HG03432 (cell line): Measurements from ENCODE around the gene ERBB4.
"Not testable (repeated sequence)": the region's sequence is repeated elsewhere in the genome, so short reads cannot be mapped to it uniquely, and the experiment has no call there.

Source experiments
- ATAC-seq: cut with Tn5 transposase; IDR thresholded peaks from one replicate; pipeline ENCODE4 v1.9.1; 2021; ENCODE audit warnings: mild to moderate bottlenecking, moderate library complexity; ENCODE audit not compliant: unreplicated experiment

Gene ERBB4

DNA sequence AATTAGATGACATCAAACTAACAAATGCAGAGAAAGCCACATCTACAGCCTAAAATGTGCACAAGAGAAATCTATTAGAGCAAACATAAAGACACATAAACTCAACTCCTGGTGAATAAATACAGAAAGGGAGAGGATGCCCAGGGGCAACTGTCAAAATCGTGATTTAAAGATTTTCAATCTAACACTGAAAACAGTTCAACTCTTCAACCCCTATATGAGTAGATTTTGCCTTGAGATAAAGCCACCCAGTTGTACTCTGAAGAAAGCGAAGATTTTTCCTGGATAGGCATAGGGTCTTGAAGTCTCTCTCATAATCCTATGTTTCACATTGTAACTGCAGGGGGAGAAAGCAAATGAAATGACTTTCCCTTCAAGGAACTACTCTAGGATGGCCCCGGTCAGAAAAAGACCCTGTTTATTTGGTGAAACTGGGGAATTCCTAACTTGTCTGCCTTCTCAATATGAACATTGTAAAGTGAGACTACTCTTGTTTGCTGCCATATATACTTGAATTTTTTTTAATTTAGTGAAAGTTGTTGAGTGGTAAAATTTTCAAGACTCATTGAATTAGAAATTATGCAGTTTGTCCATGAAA is 226.7 kb downstream of the ERBB4 start:
- ATAC-seq, result no peak

GRCh38 chr2:212299943-212300342 is 238.7 kb downstream of the ERBB4 start:
- ATAC-seq, result peak; percentile 48

DNA sequence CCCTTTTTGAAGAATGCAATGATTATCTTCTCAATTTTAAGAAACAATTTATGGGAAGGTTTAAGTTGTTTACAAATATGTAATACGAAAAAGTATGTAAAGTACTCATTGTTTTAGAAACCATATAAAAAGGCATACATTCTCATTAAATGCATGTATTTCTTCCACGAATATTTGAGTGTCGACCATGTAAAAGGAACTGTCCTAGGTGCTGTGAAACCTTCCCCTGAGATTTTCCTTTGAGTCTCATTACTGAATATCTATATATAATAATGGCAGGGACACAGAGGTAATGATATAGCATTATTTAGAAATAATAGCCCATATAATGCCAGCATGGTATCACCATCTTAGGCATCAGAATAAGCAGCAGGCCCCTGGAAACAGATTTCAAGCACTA is 239.3 kb downstream of the ERBB4 start:
- no peak for ATAC-seq

DNA sequence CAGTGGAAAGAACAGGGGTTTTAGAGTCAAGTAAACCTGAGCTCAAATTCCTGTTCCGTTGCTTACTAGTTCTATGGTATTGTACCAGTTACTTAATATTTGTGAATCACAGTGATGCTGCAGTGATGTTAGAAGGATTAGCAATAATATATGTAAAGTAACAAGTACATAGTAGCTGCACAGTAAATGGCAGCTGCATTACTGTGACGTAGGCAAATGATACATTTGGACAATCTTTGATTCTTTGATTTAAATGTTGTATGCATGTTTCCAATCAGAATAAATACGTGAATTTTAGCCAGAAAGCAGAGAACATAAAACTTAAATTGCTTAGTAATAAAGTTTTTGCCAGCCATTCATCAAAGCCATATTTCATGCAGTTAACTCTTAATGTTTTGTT is 243.0 kb downstream of the ERBB4 start:
- no peak for ATAC-seq

DNA sequence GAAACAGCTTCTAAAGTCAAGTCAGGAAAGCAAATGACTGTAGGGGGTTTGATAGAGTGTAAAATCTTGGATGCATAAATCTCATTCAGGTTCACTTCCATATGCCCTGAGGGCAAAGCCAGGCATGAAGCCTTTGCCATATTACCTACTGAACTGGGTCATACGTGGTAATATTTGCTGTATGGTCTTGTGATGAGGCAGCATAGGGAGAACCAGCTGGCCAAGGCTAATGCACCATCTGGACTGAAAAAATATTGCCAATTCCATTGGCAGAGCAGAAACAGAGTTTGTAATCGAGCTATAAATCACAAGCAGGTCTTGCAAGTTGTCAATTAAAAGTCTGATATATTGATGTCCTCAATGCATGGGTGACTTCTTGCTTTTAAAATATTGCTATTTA is 243.8 kb downstream of the ERBB4 start:
- no peak for ATAC-seq

DNA sequence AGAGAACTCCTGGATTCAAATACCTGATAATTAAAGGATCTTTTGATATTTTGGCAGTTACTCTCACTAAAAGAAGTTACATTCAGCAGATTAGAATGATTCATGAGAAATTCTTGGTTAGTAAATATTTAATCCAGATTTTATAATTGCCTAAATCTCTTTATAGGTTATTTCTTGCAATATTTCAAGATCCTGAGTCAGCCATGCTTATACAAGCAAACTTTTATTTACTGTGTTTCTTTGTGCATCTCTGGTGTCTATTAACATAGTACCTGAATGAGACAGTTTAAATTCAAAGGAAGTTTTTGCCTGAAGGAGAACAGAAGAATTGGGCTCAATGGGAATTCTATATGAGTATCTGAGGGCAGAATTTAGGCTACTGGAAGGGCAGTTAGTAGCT is 249.3 kb downstream of the ERBB4 start:
- ATAC-seq, result no peak

DNA sequence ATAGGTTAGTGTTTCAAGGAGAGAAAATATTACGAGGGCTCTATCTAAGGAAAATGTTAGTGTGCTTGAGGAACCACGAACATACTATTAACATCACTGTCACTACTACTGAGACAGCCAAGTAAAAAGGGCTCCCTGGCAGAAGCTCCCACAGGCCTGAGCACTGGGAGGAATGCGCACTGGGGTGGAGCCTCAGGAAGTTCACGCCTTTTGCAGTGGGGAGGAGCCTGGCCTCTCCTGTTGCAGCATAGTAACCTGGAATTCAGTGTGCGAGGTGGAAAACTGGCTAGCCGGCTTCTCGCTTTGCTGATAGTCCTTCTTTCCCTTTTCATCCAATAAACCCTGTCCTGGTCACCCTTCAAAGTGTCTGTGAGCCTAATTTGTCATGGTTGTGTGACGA is 250.3 kb downstream of the ERBB4 start:
- no peak for ATAC-seq

DNA sequence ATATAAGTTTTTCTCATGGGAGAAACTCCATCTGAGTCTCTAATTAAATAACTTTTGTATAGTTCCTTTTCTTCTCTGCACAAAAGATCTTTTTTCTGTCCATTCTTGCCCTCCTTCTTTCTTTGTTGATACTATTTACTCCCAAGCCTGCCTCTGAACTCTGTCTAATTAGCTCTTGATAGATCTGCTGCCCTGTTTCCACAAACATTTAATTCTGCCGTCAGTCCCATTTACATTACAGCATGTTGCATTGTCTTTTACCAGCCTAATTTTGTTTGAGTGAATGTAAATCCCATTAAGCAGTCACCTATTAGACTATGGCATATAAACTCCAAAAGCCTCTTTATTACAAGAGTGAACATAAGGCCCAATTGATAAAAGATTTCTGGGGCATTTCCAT is 254.4 kb downstream of the ERBB4 start:
- no peak for ATAC-seq

DNA sequence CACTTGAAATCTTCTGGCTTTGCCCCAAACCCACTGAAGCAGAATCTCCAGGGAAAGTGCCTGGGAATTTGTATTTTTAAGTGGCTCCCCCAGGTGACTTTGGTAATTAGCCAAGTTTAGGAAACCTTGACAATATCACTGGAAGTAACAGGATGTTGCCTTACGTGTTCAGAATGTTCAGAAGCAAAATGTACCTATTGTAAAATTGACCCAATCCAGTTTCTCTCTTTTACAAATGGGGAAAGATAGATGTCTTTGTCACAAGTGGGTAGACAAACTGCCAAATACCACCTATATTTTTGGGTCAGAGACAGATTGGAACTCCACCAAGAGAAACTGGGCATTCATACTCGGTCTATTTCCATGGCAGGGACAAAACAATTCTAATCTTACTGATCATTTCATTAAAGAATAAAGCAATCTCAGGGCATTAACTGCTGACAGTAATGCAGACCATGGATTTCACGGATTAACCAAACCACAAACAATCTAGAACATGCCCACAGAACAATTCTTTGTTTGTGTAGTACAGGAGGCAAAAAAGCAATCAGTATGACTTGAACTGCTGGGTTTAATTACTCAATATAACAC is 255.8 kb downstream of the ERBB4 start:
- no peak for ATAC-seq

DNA sequence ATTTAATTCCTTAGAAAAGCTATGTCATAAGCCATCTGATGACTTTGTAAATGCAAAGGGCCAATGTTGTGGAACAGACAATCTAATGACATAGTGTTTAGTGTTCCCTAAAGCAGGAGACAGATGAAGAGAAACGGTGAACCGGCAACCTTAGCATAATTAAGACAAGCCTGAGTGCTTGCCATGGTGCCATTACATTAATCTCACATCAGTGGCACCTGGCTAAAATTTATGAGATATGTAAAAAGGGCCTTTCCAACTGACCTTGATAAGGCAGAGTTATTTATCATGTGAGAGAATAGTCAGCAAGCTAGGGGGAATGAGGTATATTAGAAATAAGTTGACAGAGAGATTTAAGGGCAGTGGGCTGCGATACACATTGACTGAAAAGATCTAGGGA is 261.8 kb downstream of the ERBB4 start:
- ATAC-seq, result no peak

GRCh38 chr2:212274215-212274614 is 264.4 kb downstream of the ERBB4 start:
- no peak for ATAC-seq

DNA sequence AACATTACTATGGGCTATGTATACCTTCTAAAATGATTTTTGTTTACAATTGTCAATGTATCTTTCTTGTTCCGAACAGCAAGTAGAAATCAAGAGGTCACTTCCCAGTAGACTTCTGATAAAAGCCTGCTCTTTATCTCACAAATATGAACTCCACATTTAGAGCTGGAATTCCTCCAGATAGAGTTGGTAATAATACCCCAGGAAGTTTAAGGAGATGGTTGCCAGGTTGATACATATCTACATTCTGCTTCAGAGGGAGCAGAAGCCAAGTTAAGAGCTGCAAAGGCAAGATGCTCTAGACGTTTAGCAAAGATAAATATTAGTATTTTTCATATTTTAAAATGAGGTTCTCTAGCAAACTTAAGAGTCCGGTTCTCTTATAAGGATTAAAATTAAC is 267.0 kb downstream of the ERBB4 start:
- no peak for ATAC-seq

- ATAC-seq, result no peak
Observed at GRCh38 chr2:212269005-212269404, 269.6 kb downstream of the ERBB4 start.

GRCh38 chr2:212266297-212266696 is 272.3 kb downstream of the ERBB4 start:
- no peak for ATAC-seq

GRCh38 chr2:212265777-212266176 is 272.8 kb downstream of the ERBB4 start:
- ATAC-seq, result no peak

DNA sequence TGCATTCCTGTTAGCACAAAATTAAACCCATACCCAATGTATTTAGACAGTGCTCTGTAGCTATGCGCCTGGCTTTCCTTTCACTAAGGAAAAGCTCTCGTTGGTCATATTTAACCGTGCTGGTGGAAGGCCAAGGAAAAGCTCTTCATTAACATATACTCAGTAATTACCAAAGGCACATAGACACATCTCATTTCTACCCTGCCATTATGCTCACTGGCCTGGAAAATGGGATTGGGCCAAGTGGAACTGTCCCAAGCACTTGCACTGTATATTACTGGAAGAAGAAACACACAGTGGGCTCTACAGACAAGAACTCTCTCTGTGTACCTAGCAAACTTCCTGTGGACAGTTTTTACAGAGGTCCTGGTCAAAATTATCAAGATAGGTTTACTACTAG is 274.4 kb downstream of the ERBB4 start:
- ATAC-seq, result no peak

DNA sequence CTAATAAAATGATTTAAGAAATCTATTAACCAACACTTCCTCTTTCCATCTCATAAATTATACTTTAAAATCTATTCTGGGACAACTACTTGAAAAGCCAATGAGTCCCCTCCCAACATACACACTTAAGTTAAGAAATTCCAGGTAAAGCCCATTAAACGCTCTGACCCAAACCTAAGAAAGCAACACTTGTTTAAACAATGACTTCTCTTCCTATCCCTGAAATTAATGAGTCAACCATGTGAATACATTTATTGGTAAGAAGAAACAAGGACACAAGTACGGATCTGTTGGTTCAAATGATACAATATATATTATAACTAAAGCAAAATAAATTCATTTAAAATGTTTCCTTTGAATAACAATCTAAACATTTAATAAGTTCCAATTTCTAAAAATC is 279.4 kb downstream of the ERBB4 start:
- ATAC-seq, result no peak

DNA sequence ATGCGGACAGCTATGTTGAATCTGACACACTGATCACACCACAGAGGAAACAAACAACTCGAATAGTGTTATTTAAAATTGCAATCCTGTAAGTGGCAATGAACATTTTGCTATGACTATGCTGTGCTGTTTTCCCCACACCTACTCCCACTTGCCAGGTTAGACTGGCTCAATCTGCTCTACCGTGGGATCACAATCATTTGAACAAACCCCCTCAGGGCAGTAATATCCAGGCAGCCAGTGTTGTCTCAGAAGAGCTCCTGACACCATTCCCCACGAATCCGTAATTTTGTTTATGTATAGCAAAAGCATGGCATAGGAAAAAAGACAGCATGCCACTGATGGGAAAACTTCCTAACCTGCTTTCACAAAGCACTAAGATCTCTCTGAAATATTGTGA is 284.3 kb downstream of the ERBB4 start:
- no peak for ATAC-seq

- ATAC-seq, result no peak
Observed at GRCh38 chr2:212249451-212249850, 289.2 kb downstream of the ERBB4 start.

- ATAC-seq, result no peak
Observed at GRCh38 chr2:212245880-212246279, 292.7 kb downstream of the ERBB4 start.

- no peak for ATAC-seq
Observed at GRCh38 chr2:212242724-212243123, 295.9 kb downstream of the ERBB4 start.

- not testable (repeated sequence) for ATAC-seq
Observed at GRCh38 chr2:212238152-212238551, 300.4 kb downstream of the ERBB4 start.
